SH-SY5Y (cell line): ENCODE results near the gene NINL.

Experiments used
- GATA2 ChIP-seq: IDR thresholded peaks from 2 replicates; pipeline ENCODE4 v1.6.1; 2011; ENCODE audit warnings: mild to moderate bottlenecking, low read depth, low read length
- GATA3 ChIP-seq: IDR thresholded peaks from 2 replicates; pipeline ENCODE4 v1.6.1; 2011; ENCODE audit warnings: low read depth, mild to moderate bottlenecking, low read length, moderate library complexity

Gene NINL

DNA sequence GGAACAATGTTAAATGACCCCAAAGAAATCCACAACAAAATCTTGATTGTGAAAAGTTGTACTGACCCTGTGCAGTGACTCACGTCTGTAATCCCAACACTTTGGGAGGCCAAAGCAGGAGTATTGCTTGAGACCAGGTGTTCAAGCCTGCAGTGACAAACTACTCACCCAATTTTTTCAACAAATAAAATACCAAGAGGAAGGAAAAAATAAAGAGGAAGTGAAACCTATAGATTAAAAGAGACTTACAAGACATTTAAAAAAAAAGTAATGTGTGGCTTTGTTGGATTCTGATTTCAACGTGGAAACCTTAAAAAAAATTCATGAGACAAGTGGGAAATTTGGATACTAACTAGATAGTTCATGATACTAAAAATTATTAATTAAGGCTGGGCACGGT lies 146.0 kb downstream of the NINL start:
- no peak for TF ChIP-seq GATA3
- no peak for TF ChIP-seq GATA2

DNA sequence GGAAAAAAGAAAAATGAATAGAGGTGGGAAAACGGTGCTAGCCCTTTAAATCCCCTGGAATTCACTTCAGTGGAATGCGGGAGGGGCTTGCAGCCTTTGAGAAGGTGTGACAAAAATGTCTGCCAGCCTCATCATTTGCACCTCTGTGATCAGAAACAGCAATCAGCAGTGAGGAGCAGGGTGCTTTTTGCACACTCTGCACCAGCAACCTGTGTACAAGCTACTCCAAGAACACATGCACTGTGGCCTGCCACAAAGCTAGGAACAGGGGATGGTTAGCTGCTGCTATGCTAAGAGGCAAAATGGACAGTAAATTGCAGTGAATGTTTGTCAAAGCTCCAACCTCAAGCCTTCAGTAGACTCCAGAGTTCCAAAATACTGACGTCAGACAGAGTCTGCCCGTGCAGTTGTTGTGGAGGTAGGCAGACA lies 148.2 kb downstream of the NINL start:
- TF ChIP-seq GATA3: no peak
- no peak for TF ChIP-seq GATA2

DNA sequence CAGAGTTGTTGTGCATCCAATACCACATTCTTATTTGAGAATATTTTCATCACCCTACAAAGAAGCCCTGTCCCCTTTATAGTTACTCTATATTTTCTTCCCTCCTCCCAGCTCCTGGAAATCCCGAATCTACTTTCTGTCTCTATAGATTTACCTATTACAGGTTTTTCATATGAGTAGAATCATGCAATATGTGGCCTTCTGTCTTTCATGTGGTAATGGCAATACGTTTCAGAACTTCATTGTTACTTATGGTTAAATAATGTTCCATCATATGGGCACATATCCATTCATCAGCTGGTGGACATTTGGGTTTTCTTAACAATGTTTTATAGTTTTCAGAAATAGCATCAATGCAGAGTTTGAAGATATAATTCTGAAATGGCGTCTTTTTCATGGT lies 160.8 kb downstream of the NINL start:
- no peak for TF ChIP-seq GATA3
- no peak for TF ChIP-seq GATA2

GRCh38 chr20:25422032-25422431 lies 163.3 kb downstream of the NINL start:
- TF ChIP-seq GATA3 (no peak), GATA2 (no peak)

DNA sequence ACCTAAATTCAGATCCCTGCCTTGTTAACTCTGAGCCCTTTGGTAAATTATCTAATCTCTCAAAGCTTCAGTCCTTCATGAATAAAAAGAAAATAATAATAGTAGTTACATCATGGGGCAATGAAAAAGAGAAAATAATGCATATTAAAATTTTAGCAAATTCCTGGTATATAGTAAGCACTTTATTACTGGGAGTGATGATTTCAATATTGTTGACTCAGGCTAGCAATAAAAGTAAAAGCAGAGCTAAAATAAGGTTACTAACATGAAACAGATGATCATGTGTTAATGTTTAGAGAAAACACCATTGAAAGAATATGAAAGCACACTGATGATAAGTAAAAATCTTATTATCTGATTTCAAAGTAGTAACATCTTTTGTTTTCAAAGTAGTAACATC lies 164.2 kb downstream of the NINL start:
- TF ChIP-seq GATA2: no peak
- no peak for TF ChIP-seq GATA3

DNA sequence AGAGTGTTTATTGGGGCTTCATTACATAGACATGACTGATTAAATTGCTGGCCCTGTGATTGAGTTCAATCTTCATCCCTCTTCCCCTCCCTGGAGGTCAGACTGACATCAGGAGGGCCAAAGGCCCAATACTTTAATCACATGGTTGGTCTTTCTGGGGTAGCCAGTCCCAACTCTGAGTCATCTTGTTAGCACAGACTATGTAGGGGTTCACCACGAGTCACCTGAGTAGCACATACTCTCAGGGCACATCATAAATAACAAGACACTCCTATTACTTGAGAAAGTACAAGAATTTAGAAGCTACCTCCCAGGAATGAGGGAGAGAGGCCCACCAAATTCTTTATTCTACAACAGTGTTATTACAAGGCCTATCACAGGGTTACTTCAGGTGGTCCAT lies 166.6 kb downstream of the NINL start:
- no peak for TF ChIP-seq GATA3
- TF ChIP-seq GATA2: no peak

GRCh38 chr20:25408890-25409289 lies 176.4 kb downstream of the NINL start:
- no peak for TF ChIP-seq GATA2
- TF ChIP-seq GATA3: no peak

DNA sequence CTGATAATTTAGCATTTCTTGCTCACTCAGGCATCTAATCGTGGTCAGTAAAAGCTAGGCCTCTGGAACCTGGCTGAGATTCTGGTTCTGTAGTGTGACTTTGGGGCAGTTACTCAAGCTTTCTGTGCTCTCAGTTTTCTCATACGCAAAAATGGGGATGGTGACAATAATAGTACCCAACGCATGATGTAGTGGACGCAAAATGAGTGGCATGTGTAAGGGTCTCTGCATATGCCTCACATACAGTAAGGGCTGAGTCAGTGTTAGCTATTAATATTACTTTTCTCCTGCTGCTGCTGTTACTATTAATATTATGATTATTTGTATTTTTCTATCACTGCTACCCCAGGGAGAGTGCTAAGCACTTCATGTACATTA lies 177.2 kb downstream of the NINL start:
- TF ChIP-seq GATA2: no peak
- no peak for TF ChIP-seq GATA3

DNA sequence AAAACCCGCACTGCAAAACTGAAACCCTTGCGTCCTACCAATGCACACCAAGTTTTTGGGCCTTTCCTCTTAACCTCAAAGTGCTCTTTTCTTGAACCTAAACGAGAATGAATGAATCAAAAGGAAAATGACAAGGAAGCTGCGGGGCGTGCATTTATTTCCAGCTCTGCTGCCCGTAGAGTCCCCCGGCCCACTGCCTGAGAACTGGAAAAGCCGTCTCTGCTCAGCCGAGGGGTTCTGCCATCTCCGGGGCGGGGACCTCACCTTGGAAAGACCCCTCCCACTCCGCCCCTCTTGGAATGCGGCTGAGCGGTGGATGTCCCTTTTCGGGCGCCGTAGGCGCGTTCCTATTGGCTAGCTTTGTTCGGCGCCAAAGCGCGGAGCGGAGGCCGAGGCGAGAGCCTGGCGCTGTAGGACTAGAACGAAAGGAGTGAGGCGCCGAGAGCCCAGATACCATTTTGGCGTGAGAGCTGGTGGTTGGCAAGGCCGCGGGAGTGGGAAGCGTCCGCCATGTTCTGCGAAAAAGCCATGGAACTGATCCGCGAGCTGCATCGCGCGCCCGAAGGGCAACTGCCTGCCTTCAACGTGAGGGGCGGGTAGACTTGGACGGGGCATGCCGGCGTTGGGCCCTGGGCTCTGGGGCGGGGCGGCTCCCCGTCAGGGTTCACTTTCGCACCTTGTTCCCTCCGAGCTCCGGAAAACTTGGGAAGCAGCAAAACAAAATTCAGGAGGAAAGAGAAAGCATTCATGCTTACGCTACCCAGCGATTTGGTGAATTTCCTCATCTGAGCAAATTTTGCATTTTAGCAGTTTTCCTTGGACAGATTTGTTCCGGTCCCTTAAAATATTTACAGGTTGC lies 177.8 kb downstream of the NINL start, which contains the start of gene GINS1:
GINS1 (plus strand) TSS at position 363 of the 859 bp plus-strand sequence; CDS start at position 511, 148 bp downstream.
- TF ChIP-seq GATA2: no peak
- TF ChIP-seq GATA3: no peak
